HepG2 (cell line): ENCODE results near the gene EPM2AIP1. TPM values are rescaled to one million over a fixed set of nuclear protein-coding genes. Genes with fewer than 3 reads are reported as not detected.

ENCODE experiments used
- ATAC-seq: fragments of 200-7000 bp; cut with Tn5 transposase; 3 replicates; pipeline ENCODE4 v1.9.1; 2020; ENCODE audit warnings: mild to moderate bottlenecking, moderate library complexity
- BruUV-seq: library from RNA; stranded (reverse); fragments of 400-500 nt; replicated peaks from 2 replicates; lab custom pipeline; 2021; lab: Mats Ljungman, UMichigan
- CTCF ChIA-PET: fragments of 300-600 bp; formaldehyde crosslinking; extraction: SDS; loops from one replicate; lab custom pipeline; 2021; ENCODE audit warnings: low total read pairs, inconsistent platforms, low intra/inter-chr PET ratio; lab: Yijun Ruan, JAX
- POLR2A ChIA-PET: fragments of 350-600 bp; sonication (Branson Sonifier 250); formaldehyde crosslinking; loops from one replicate; lab custom pipeline; 2020; ENCODE audit warnings: antibody characterized with exemption, inconsistent platforms; lab: Yijun Ruan, JAX
- DNase-seq: peaks from one replicate; pipeline ENCODE4 v3.0.0-alpha.2; 2015; ENCODE audit warnings: low spot score
- FAIRE-seq: peaks from 3 replicates; lab custom pipeline; 2011; peaks lifted over from hg19 to GRCh38; lab: Jason Lieb, UNC
- H2AFZ ChIP-seq: one replicate; pipeline ENCODE4 v1.6.1; 2011; ENCODE audit warnings: low read length, inconsistent platforms
- H3K27ac ChIP-seq: fragments of 300-600 bp; 3 replicates; pipeline ENCODE4 v1.8.0; 2011; ENCODE audit warnings: mixed run types, mild to moderate bottlenecking, mixed read lengths, low read length, inconsistent platforms; ENCODE audit not compliant: insufficient read depth; ENCODE audit errors: extremely low read length
- H3K27me3 ChIP-seq, 2 experiments: fragments of 200-600 bp in 1 of 2; 2 replicates in 1 of 2; 3 replicates in 1 of 2; pipeline versions ENCODE4 v1.6.0 to v1.8.0; 2011; ENCODE audit warnings: low read length in 2 of 2, mild to moderate bottlenecking in 2 of 2, moderate library complexity in 2 of 2, inconsistent platforms in 1 of 2; ENCODE audit not compliant: insufficient read depth in 2 of 2, control insufficient read depth in 1 of 2
- H3K36me3 ChIP-seq, 2 experiments: fragments of 200-600 bp in 1 of 2; replicated peaks in 1 of 2; 2 replicates in 1 of 2; 3 replicates in 1 of 2; pipeline versions ENCODE4 v1.5.1 to v1.8.0; 2011; ENCODE audit warnings: low read length in 2 of 2, inconsistent platforms in 1 of 2; ENCODE audit not compliant: insufficient read depth in 2 of 2, control insufficient read depth in 1 of 2
- H3K4me1 ChIP-seq: 2 replicates; pipeline ENCODE4 v1.5.1; 2012; ENCODE audit warnings: low read length, inconsistent platforms; ENCODE audit not compliant: insufficient read depth
- H3K4me2 ChIP-seq: 2 replicates; pipeline ENCODE4 v1.6.0; 2011; ENCODE audit warnings: low read depth, low read length, inconsistent platforms
- H3K4me3 ChIP-seq, 3 experiments: fragments of 200-600 bp in 1 of 3; sonication (generic), shearing (Covaris generic) in 1 of 3; replicated peaks in 1 of 3; 2 replicates each; pipeline ENCODE4 v1.5.1; 2011 to 2016; ENCODE audit warnings: low read length in 3 of 3, inconsistent platforms in 2 of 3, low read depth in 2 of 3, mild to moderate bottlenecking in 2 of 3, control low read depth in 1 of 3, mixed read lengths in 1 of 3; ENCODE audit not compliant: insufficient read depth in 1 of 3
- H3K79me2 ChIP-seq: one replicate; pipeline ENCODE4 v1.6.1; 2011; ENCODE audit warnings: low read length, inconsistent platforms; ENCODE audit not compliant: insufficient read depth
- H3K9ac ChIP-seq: 2 replicates; pipeline ENCODE4 v1.6.0; 2011; ENCODE audit warnings: mild to moderate bottlenecking, low read depth, low read length, inconsistent platforms; ENCODE audit not compliant: insufficient read depth
- H3K9me3 ChIP-seq: 2 replicates; pipeline ENCODE4 v1.5.1; 2012; ENCODE audit warnings: mild to moderate bottlenecking, low read length
- H4K20me1 ChIP-seq: 2 replicates; pipeline ENCODE4 v1.6.0; 2011; ENCODE audit warnings: inconsistent platforms, mild to moderate bottlenecking, low read length, moderate library complexity; ENCODE audit not compliant: insufficient read depth
- FOXO1 ChIP-seq: sonication (generic); formaldehyde crosslinking; IDR thresholded peaks from 2 replicates; pipeline ENCODE4 v1.4.0; 2020; ENCODE audit warnings: missing genetic modification reagents
- LCORL ChIP-seq, 2 experiments: fragments of 450-650 bp in 1 of 2; sonication (generic) in 1 of 2; formaldehyde crosslinking in 1 of 2; IDR thresholded peaks; 2 replicates each; pipeline versions ENCODE4 v1.5.0 to v1.6.1; 2017 to 2020; ENCODE audit warnings: antibody characterized with exemption in 1 of 2, missing genetic modification reagents in 1 of 2
- MAFG ChIP-seq: sonication (generic); formaldehyde crosslinking; IDR thresholded peaks from 2 replicates; pipeline ENCODE4 v1.5.1; 2020; ENCODE audit warnings: mild to moderate bottlenecking, missing genetic modification reagents
- NKX3-1 ChIP-seq: sonication (generic); formaldehyde crosslinking; IDR thresholded peaks from 2 replicates; pipeline ENCODE4 v1.5.0; 2020; ENCODE audit warnings: missing genetic modification reagents
- PHF20 ChIP-seq: sonication (generic); formaldehyde crosslinking; IDR thresholded peaks from 2 replicates; pipeline ENCODE4 v1.5.0; 2020; ENCODE audit warnings: mild to moderate bottlenecking, missing genetic modification reagents
- RFX5 ChIP-seq: IDR thresholded peaks from 2 replicates; pipeline ENCODE4 v1.6.1; 2011; ENCODE audit warnings: low read depth, low read length, improper control_type of control experiment
- SRF ChIP-seq: IDR thresholded peaks from 2 replicates; pipeline ENCODE4 v1.6.1; 2011; ENCODE audit warnings: mild to moderate bottlenecking, low read depth, low read length, moderate library complexity
- ZBTB39 ChIP-seq: sonication (generic); formaldehyde crosslinking; IDR thresholded peaks from 2 replicates; pipeline ENCODE4 v1.5.0; 2020; ENCODE audit warnings: missing genetic modification reagents
- ZNF567 ChIP-seq: sonication (generic); formaldehyde crosslinking; IDR thresholded peaks from 2 replicates; pipeline ENCODE4 v1.8.1; 2023; ENCODE audit warnings: mild to moderate bottlenecking, missing genetic modification reagents, borderline replicate concordance
- WGBS: methylation state at CpG from one replicate; pipeline ENCODE4 v1.1.6; 2017; ENCODE audit warnings: low lambda C conversion rate; 5-methylcytosine and 5-hydroxymethylcytosine counted together
- in situ Hi-C: cut with HindIII; loops from 2 replicates; pipeline ENCODE4 v1.10.0; 2017; ENCODE audit warnings: low pct_unique_long_range_greater_than_20kb; ENCODE audit not compliant: extremely low pct_ligation_motif_present
- intact Hi-C: fragments of 100-400 bp; cut with micrococcal nuclease; formaldehyde crosslinking; loops from one replicate; pipeline ENCODE4 v1.10.0; 2022; ENCODE audit not compliant: unreplicated experiment
- polyA plus RNA-seq, 8 experiments: library from polyadenylated mRNA; depleted of rRNA in 3 of 8; stranded (reverse) in 7 of 8; unstranded in 1 of 8; fragments of >200 nt; fragmentation: Illumina TruSeq in 4 of 8; extraction: Trizol in 4 of 8; gene quantifications; 2 replicates each; pipeline versions ENCODE4 v1.2.1 to v1.2.3, GENCODE V29; 2011 to 2016; ENCODE audit warnings: low read depth in 4 of 8, missing spikeins in 1 of 8, mixed read lengths in 1 of 8; ENCODE audit not compliant: insufficient read depth in 1 of 8
- total RNA-seq, 5 experiments: library from RNA; depleted of rRNA; stranded (reverse); fragments of >200 nt; fragmentation: Illumina TruSeq; extraction: Trizol; gene quantifications; 2 replicates each; pipeline ENCODE4 v1.2.3, GENCODE V29; 2016; ENCODE audit warnings: low read depth in 1 of 5
- TF ChIP-seq, protein P1 (sequence below): IDR thresholded peaks from 2 replicates; pipeline ENCODE4 v1.6.1; 2016; ENCODE audit warnings: missing compliant biosample characterization, missing genetic modification reagents, borderline replicate concordance
- TF ChIP-seq, protein P2 (sequence below): sonication (generic); formaldehyde crosslinking; IDR thresholded peaks from 2 replicates; pipeline ENCODE4 v1.4.0; 2020; ENCODE audit warnings: mild to moderate bottlenecking, missing genetic modification reagents, borderline replicate concordance
- TF ChIP-seq, protein P3 (sequence below): sonication (generic); formaldehyde crosslinking; IDR thresholded peaks from 2 replicates; pipeline ENCODE4 v1.8.0; 2022; ENCODE audit warnings: mild to moderate bottlenecking, missing genetic modification reagents, moderate library complexity

The EPM2AIP1 gene
- total and polyA plus RNA-seq, 2 of the 13 experiments (the other 11 are each of a cell fraction or from before 2014, with no cell fraction given) = 10.7 to 23.0 TPM

- FAIRE-seq = peak; percentile 97
- ChIA-PET POLR2A (interaction anchor here (0.7 to 2.2 kb wide), 25 partner anchors 9 to 1172 kb away, joined by 3 to 11 read pairs (median 4); partner anchors contain the start of gene OXSR1), CTCF (no interaction called here)
- peaks cover 2 to 14% of the 10 kb centered on the region in 2 experiments; a peak in 2 of 5 replicates for H3K36me3 ChIP-seq
- intact Hi-C loops (no loop called here), in situ Hi-C loops (no loop called here)
- peak within 1 kb of the TSS; percentile 77 to 89 (median 82) for H3K4me3 ChIP-seq
- H3K9me3 ChIP-seq = no peaks in the 10 kb centered on the region
- H2AFZ ChIP-seq = peak within 1 kb of the TSS; percentile 72
- H3K9ac ChIP-seq = peak within 1 kb of the TSS; percentile 97
- peak; percentile 100 for DNase-seq
- H3K4me1 ChIP-seq = peaks cover 36% of the 10 kb centered on the region
- peaks cover 58% of the 10 kb centered on the region for H3K79me2 ChIP-seq
- ATAC-seq = peak; percentile 87
- H3K27me3 ChIP-seq = no peaks in the 10 kb centered on the region; a peak in 1 of 5 replicates
- H4K20me1 ChIP-seq = peaks cover 20% of the 10 kb centered on the region
- H3K27ac ChIP-seq = peak within 1 kb of the TSS; percentile 96
- WGBS = 3% methylated on average over 15 of the region's 47 CpGs
- H3K4me2 ChIP-seq = peak within 1 kb of the TSS; percentile 88
- BruUV-seq = TSS peak; percentile 91
- TF ChIP-seq PHF20 (peak; percentile 85), NKX3-1 (peak; percentile 51; the same call in 1 of the 2 replicates), FOXO1 (no peak; the same call in 1 of the 2 replicates), MAFG (CRISPR knock-in tag) (no peak), SRF (0 out of 2 replicates have a peak, but pooled peaks have one; percentile 3), ZNF567 (CRISPR knock-in tag) (0 out of 2 replicates have a peak, but pooled peaks have one; percentile 59), LCORL (IDR thresholded peaks at IDR 0.05) (no peak), LCORL (CRISPR knock-in tag; IDR thresholded peaks at IDR 0.05) (peak; percentile 19; the same call in 1 of the 2 replicates), RFX5 (peak; percentile 33; the same call in 1 of the 2 replicates), ZBTB39 (CRISPR knock-in tag) (no peak)
- TF ChIP-seq, protein P1, sequence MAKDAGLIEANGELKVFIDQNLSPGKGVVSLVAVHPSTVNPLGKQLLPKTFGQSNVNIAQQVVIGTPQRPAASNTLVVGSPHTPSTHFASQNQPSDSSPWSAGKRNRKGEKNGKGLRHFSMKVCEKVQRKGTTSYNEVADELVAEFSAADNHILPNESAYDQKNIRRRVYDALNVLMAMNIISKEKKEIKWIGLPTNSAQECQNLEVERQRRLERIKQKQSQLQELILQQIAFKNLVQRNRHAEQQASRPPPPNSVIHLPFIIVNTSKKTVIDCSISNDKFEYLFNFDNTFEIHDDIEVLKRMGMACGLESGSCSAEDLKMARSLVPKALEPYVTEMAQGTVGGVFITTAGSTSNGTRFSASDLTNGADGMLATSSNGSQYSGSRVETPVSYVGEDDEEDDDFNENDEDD (CRISPR knock-in tag) = peak; percentile 95
- TF ChIP-seq, protein P2, sequence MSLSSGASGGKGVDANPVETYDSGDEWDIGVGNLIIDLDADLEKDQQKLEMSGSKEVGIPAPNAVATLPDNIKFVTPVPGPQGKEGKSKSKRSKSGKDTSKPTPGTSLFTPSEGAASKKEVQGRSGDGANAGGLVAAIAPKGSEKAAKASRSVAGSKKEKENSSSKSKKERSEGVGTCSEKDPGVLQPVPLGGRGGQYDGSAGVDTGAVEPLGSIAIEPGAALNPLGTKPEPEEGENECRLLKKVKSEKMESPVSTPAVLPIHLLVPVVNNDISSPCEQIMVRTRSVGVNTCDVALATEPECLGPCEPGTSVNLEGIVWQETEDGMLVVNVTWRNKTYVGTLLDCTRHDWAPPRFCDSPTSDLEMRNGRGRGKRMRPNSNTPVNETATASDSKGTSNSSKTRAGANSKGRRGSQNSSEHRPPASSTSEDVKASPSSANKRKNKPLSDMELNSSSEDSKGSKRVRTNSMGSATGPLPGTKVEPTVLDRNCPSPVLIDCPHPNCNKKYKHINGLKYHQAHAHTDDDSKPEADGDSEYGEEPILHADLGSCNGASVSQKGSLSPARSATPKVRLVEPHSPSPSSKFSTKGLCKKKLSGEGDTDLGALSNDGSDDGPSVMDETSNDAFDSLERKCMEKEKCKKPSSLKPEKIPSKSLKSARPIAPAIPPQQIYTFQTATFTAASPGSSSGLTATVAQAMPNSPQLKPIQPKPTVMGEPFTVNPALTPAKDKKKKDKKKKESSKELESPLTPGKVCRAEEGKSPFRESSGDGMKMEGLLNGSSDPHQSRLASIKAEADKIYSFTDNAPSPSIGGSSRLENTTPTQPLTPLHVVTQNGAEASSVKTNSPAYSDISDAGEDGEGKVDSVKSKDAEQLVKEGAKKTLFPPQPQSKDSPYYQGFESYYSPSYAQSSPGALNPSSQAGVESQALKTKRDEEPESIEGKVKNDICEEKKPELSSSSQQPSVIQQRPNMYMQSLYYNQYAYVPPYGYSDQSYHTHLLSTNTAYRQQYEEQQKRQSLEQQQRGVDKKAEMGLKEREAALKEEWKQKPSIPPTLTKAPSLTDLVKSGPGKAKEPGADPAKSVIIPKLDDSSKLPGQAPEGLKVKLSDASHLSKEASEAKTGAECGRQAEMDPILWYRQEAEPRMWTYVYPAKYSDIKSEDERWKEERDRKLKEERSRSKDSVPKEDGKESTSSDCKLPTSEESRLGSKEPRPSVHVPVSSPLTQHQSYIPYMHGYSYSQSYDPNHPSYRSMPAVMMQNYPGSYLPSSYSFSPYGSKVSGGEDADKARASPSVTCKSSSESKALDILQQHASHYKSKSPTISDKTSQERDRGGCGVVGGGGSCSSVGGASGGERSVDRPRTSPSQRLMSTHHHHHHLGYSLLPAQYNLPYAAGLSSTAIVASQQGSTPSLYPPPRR = no peak
- TF ChIP-seq, protein P3, sequence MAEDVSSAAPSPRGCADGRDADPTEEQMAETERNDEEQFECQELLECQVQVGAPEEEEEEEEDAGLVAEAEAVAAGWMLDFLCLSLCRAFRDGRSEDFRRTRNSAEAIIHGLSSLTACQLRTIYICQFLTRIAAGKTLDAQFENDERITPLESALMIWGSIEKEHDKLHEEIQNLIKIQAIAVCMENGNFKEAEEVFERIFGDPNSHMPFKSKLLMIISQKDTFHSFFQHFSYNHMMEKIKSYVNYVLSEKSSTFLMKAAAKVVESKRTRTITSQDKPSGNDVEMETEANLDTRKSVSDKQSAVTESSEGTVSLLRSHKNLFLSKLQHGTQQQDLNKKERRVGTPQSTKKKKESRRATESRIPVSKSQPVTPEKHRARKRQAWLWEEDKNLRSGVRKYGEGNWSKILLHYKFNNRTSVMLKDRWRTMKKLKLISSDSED (CRISPR knock-in tag) = no peak
Measured at GRCh38 chr3:36993326-36994283, 674 bp upstream of the EPM2AIP1 start, which contains the start of gene MLH1. Gene MLH1 (plus strand): TSS chr3:36993518. CDS start chr3:36993548, 30 bp downstream.
